DOHH2 (cell line): ENCODE data around the gene PIAS3.

Experiments
- CTCF ChIP-seq: fragments of 200-600 bp; sonication (generic); IDR thresholded peaks from one replicate; pipeline ENCODE4 v1.5.1; 2014; ENCODE audit warnings: antibody characterized with exemption, mild to moderate bottlenecking, low read depth, low read length; ENCODE audit not compliant: poor library complexity, severe bottlenecking
- EZH2phosphoT487 ChIP-seq: fragments of 200-600 bp; sonication (generic); IDR thresholded peaks from 2 replicates; pipeline ENCODE4 v1.6.1; 2017; ENCODE audit warnings: borderline replicate concordance, mild to moderate bottlenecking, antibody characterized with exemption, low read length, moderate library complexity, mixed read lengths

- TF ChIP-seq CTCF (no peak), EZH2phosphoT487 (no peak)
These were observed 30.4 kb downstream of the PIAS3 start for GRCh38 chr1:145828367-145829026.
